ENCODE results near the gene DEDD.

DNA sequence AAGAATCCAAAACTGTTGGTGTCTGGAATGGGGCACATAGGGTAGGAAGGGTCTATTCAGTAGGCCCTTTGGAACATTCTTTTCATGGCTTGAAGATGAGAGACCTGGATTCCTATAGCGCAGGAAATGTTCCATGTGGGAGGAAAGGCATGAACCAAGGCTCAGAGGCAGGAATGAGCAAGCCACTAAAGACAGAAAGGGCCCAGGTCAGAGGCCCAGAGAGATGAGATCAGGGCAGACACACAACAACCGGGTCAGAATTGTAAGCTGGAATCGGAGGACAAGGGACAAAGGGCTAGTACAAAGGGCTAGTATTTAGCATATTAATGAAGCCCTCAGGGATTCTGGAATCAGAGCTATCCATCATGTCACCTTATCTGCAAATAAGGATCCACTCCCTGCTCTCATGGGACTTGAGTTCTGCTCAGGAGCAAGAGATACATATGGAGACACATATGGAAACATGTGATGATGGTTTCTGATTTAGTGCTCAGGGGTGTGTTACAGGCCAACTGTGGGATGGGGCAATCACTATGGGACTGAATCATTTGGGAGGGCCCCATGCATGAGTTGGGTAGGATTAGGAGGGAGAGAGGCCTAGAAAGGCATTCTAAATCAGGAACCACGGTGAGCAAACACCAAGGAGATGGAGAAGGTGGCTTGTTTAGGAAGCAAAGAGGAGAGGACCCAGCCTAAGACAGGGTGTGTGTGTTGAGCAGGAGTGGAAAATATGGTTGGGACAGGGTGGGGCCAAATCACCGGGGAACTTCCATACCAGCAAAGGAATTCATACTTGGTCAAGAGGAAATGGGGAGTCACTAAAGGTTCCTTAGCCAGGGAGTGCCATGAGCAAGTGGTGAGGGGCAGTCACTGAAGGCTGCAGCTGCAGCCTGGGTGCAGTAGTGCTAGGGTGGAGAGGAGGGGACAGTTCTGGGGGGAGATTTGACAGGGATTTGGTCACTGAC, 51.7 kb downstream of the DEDD start:
- TF ChIP-seq, protein P1, sequence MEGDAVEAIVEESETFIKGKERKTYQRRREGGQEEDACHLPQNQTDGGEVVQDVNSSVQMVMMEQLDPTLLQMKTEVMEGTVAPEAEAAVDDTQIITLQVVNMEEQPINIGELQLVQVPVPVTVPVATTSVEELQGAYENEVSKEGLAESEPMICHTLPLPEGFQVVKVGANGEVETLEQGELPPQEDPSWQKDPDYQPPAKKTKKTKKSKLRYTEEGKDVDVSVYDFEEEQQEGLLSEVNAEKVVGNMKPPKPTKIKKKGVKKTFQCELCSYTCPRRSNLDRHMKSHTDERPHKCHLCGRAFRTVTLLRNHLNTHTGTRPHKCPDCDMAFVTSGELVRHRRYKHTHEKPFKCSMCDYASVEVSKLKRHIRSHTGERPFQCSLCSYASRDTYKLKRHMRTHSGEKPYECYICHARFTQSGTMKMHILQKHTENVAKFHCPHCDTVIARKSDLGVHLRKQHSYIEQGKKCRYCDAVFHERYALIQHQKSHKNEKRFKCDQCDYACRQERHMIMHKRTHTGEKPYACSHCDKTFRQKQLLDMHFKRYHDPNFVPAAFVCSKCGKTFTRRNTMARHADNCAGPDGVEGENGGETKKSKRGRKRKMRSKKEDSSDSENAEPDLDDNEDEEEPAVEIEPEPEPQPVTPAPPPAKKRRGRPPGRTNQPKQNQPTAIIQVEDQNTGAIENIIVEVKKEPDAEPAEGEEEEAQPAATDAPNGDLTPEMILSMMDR (IDR thresholded peaks at IDR 0.05), result no peak
- TF ChIP-seq FOXJ3 (CRISPR knock-in tag; IDR thresholded peaks at IDR 0.05; ENCODE audit: borderline replicate concordance), result no peak

Measured in WTC11 (cell line).